ENCODE data around the gene BIRC7. TPM values are rescaled to one million over a fixed set of nuclear protein-coding genes. Genes with fewer than 3 reads are reported as not detected.

Gene BIRC7
- total RNA-seq, 1 donor: 0.09 TPM

GRCh38 chr20:63273635-63274380 lies 38.1 kb downstream of the BIRC7 start:
- TF ChIP-seq, protein P1, sequence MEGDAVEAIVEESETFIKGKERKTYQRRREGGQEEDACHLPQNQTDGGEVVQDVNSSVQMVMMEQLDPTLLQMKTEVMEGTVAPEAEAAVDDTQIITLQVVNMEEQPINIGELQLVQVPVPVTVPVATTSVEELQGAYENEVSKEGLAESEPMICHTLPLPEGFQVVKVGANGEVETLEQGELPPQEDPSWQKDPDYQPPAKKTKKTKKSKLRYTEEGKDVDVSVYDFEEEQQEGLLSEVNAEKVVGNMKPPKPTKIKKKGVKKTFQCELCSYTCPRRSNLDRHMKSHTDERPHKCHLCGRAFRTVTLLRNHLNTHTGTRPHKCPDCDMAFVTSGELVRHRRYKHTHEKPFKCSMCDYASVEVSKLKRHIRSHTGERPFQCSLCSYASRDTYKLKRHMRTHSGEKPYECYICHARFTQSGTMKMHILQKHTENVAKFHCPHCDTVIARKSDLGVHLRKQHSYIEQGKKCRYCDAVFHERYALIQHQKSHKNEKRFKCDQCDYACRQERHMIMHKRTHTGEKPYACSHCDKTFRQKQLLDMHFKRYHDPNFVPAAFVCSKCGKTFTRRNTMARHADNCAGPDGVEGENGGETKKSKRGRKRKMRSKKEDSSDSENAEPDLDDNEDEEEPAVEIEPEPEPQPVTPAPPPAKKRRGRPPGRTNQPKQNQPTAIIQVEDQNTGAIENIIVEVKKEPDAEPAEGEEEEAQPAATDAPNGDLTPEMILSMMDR (IDR thresholded peaks at IDR 0.05; ENCODE audit: insufficient read depth, low read length): no peak
- peak overlapping the region; percentile 92 for H3K4me3 ChIP-seq (ENCODE audit: low read depth, low read length)
- peak; percentile 67 for DNase-seq (ENCODE audit: low read depth)

GRCh38 chr20:63274381-63275228 lies 38.9 kb downstream of the BIRC7 start:
- TF ChIP-seq, protein P1 (IDR thresholded peaks at IDR 0.05; ENCODE audit: insufficient read depth, low read length): no peak
- DNase-seq (ENCODE audit: low read depth): no peak
- peak overlapping the region; percentile 54 for H3K4me3 ChIP-seq (ENCODE audit: low read depth, low read length)

DNA sequence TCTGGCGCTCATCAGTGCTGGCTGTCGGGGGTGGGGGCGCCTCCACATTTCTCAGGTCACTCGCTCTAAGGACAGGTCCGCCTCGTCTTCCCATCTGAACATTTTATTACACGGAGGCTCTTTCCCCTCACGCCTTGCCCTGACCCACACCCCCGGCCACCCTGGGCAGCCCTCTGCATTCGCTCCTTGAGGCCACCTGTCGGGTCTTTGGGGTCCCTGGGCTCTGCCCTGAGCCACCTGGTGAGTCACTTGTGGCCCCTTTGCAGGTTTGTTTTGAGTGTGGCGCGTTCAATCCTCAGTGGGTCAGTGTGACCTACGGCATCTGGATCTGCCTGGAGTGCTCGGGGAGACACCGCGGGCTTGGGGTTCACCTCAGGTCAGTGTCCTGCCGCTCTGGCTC lies 40.1 kb downstream of the BIRC7 start:
- TF ChIP-seq, protein P1 (IDR thresholded peaks at IDR 0.05; ENCODE audit: insufficient read depth, low read length): no peak
- H3K4me3 ChIP-seq (ENCODE audit: low read depth, low read length): no peak overlapping the region

DNA sequence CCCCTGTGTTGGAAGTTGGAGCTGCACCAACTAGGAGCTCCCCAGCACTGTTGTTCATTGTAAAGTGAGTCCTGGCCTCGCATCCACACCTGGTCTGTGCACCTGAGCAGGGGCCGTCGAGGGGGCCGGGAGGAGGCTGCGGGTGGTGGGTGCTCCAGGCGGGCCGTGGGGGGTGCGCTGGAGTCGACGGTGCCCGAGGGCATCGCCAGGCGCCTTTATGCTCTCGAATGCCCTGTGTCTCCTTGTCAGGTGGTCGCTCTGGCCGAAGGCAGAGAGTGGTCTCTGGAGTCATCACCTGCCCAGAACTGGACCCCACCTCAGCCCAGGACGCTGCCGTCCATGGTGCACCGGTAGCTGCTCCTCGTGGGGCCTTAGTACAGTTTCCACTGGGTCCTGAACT lies 41.3 kb downstream of the BIRC7 start:
- TF ChIP-seq, protein P1 (IDR thresholded peaks at IDR 0.05; ENCODE audit: insufficient read depth, low read length): no peak
- DNase-seq (ENCODE audit: low read depth): no peak
- no peak overlapping the region for H3K4me3 ChIP-seq (ENCODE audit: low read depth, low read length)

More for the DNA sequence above, 40.1 kb downstream of the BIRC7 start:
- no peak for DNase-seq (ENCODE audit: low read depth)

- TF ChIP-seq, protein P1 (IDR thresholded peaks at IDR 0.05; ENCODE audit: insufficient read depth, low read length): no peak
- DNase-seq (ENCODE audit: low read depth): no peak
- no peak overlapping the region for H3K4me3 ChIP-seq (ENCODE audit: low read depth, low read length)
Measured at GRCh38 chr20:63277466-63278272, 42.0 kb downstream of the BIRC7 start.

- no peak overlapping the region for H3K4me3 ChIP-seq (ENCODE audit: low read depth, low read length)
- TF ChIP-seq, protein P1 (IDR thresholded peaks at IDR 0.05; ENCODE audit: insufficient read depth, low read length): no peak
- no peak for DNase-seq (ENCODE audit: low read depth)
Measured at GRCh38 chr20:63278661-63279060, 43.0 kb downstream of the BIRC7 start.

All from fibroblast of the aortic adventitia (primary cell).